IMR-90 (cell line): ENCODE results near the gene C6. TPM values are rescaled to one million over a fixed set of nuclear protein-coding genes. Genes with fewer than 3 reads are reported as not detected.

Experiments
- ATAC-seq: fragments of 200-7000 bp; cut with Tn5 transposase; 2 replicates; pipeline ENCODE4 v1.9.1; 2020; ENCODE audit warnings: low read depth, mild to moderate bottlenecking, moderate library complexity
- BruUV-seq: library from RNA; stranded (reverse); fragments of 400-500 nt; replicated peaks from 2 replicates; lab custom pipeline; 2021; lab: Mats Ljungman, UMichigan
- CTCF ChIA-PET: fragments of 300-600 bp; formaldehyde crosslinking; extraction: SDS; loops from one replicate; lab custom pipeline; 2021; ENCODE audit warnings: antibody characterized with exemption; lab: Yijun Ruan, JAX
- POLR2A ChIA-PET: fragments of 300-600 bp; sonication (Branson Sonifier 250); formaldehyde crosslinking; loops from one replicate; lab custom pipeline; 2022; ENCODE audit warnings: antibody characterized with exemption; ENCODE audit not compliant: unreplicated experiment; lab: Charles Lee
- DNase-seq: peaks from one replicate; pipeline ENCODE4 v3.0.0; 2013
- H2AFZ ChIP-seq: replicated peaks from 2 replicates; pipeline ENCODE3; 2013; ENCODE audit warnings: low read length, mild to moderate bottlenecking; ENCODE audit not compliant: poor library complexity
- H2AK5ac ChIP-seq: 2 replicates; pipeline ENCODE4 v1.6.1; 2013; ENCODE audit warnings: low read depth, low read length, inconsistent platforms
- H2AK9ac ChIP-seq: replicated peaks from 2 replicates; pipeline ENCODE3; 2013; ENCODE audit warnings: mild to moderate bottlenecking, low read depth, low read length, moderate library complexity; ENCODE audit not compliant: poor library complexity
- H2BK120ac ChIP-seq: 2 replicates; pipeline ENCODE4 v1.6.1; 2013; ENCODE audit warnings: low read depth, low read length, inconsistent platforms
- H2BK15ac ChIP-seq: 3 replicates; pipeline ENCODE4 v1.6.1; 2013; ENCODE audit warnings: low read depth, low read length, inconsistent platforms
- H2BK20ac ChIP-seq: 2 replicates; pipeline ENCODE4 v1.6.1; 2013; ENCODE audit warnings: low read depth, mild to moderate bottlenecking, inconsistent platforms, low read length, moderate library complexity
- H2BK5ac ChIP-seq: 2 replicates; pipeline ENCODE4 v1.6.1; 2013; ENCODE audit warnings: mild to moderate bottlenecking, low read depth, low read length, inconsistent platforms; ENCODE audit not compliant: poor library complexity, severe bottlenecking
- H3K14ac ChIP-seq: replicated peaks from 2 replicates; pipeline ENCODE4 v1.6.1; 2013; ENCODE audit warnings: low read depth, low read length, inconsistent platforms
- H3K18ac ChIP-seq: 2 replicates; pipeline ENCODE4 v1.6.1; 2013; ENCODE audit warnings: low read depth, low read length, control low read depth
- H3K23ac ChIP-seq: 2 replicates; pipeline ENCODE4 v1.6.1; 2013; ENCODE audit warnings: low read depth, low read length, inconsistent platforms
- H3K27ac ChIP-seq: 2 replicates; pipeline ENCODE4 v1.5.1; 2013; ENCODE audit warnings: mild to moderate bottlenecking, control low read depth, low read length; ENCODE audit not compliant: insufficient read depth
- H3K27me3 ChIP-seq: 2 replicates; pipeline ENCODE4 v1.6.1; 2013; ENCODE audit warnings: low read length; ENCODE audit not compliant: control insufficient read depth, insufficient read depth
- H3K36me3 ChIP-seq: 2 replicates; pipeline ENCODE4 v1.6.1; 2013; ENCODE audit warnings: low read length, mixed read lengths; ENCODE audit not compliant: control insufficient read depth, insufficient read depth
- H3K4ac ChIP-seq: 2 replicates; pipeline ENCODE4 v1.6.1; 2013; ENCODE audit warnings: low read depth, low read length, inconsistent platforms
- H3K4me1 ChIP-seq: 2 replicates; pipeline ENCODE4 v1.6.1; 2013; ENCODE audit warnings: low read length, mixed read lengths; ENCODE audit not compliant: control insufficient read depth, insufficient read depth
- H3K4me2 ChIP-seq: 2 replicates; pipeline ENCODE4 v1.6.1; 2013; ENCODE audit warnings: low read depth, mild to moderate bottlenecking, control low read depth, low read length, moderate library complexity
- H3K4me3 ChIP-seq: 2 replicates; pipeline ENCODE4 v1.5.1; 2013; ENCODE audit warnings: low read depth, mild to moderate bottlenecking, control low read depth, low read length, moderate library complexity; ENCODE audit not compliant: insufficient read depth
- H3K56ac ChIP-seq: 2 replicates; pipeline ENCODE4 v1.6.1; 2013; ENCODE audit warnings: low read length, inconsistent platforms; ENCODE audit not compliant: insufficient read depth; ENCODE audit errors: extremely low read depth
- H3K79me1 ChIP-seq, 2 experiments: 2 replicates each; pipeline ENCODE4 v1.6.1; 2013; ENCODE audit warnings: low read length in 2 of 2, inconsistent platforms in 1 of 2, low read depth in 1 of 2
- H3K9ac ChIP-seq: 2 replicates; pipeline ENCODE4 v1.6.1; 2013; ENCODE audit warnings: low read depth, low read length, control low read depth
- H3K9me1 ChIP-seq: 2 replicates; pipeline ENCODE4 v1.6.1; 2013; ENCODE audit warnings: low read length, inconsistent platforms; ENCODE audit not compliant: insufficient read depth
- H3K9me3 ChIP-seq: 2 replicates; pipeline ENCODE4 v1.6.1; 2013; ENCODE audit warnings: low read length; ENCODE audit not compliant: control insufficient read depth, insufficient read depth
- H4K20me1 ChIP-seq: 2 replicates; pipeline ENCODE4 v1.6.1; 2013; ENCODE audit warnings: low read length, inconsistent platforms; ENCODE audit not compliant: insufficient read depth
- H4K5ac ChIP-seq: 2 replicates; pipeline ENCODE4 v1.6.1; 2013; ENCODE audit warnings: mild to moderate bottlenecking, low read depth, low read length, control low read depth
- H4K8ac ChIP-seq, 2 experiments: 2 replicates each; pipeline ENCODE4 v1.6.1; 2013; ENCODE audit warnings: low read depth in 2 of 2, low read length in 2 of 2, control low read depth in 1 of 2, inconsistent platforms in 1 of 2
- H4K91ac ChIP-seq: 2 replicates; pipeline ENCODE4 v1.6.1; 2013; ENCODE audit warnings: low read depth, low read length, inconsistent platforms; ENCODE audit not compliant: insufficient read depth
- CHD1 ChIP-seq: IDR thresholded peaks from 2 replicates; pipeline ENCODE4 v1.6.1; 2012; ENCODE audit warnings: low read depth, low read length, improper control_type of control experiment
- MAFK ChIP-seq: IDR thresholded peaks from 2 replicates; pipeline ENCODE4 v1.6.1; 2012; ENCODE audit warnings: low read depth, low read length, improper control_type of control experiment
- SMC3 ChIP-seq: fragments of 150-350 bp; IDR thresholded peaks from 2 replicates; pipeline ENCODE4 v1.6.1; 2016; ENCODE audit warnings: low read depth, mild to moderate bottlenecking, antibody characterized with exemption, low read length, moderate library complexity
- USF2 ChIP-seq: fragments of 150-350 bp; IDR thresholded peaks from 2 replicates; pipeline ENCODE4 v1.6.1; 2017; ENCODE audit warnings: mild to moderate bottlenecking, antibody characterized with exemption, low read length, low read depth
- dilution Hi-C: fragments of 300-500 bp; cut with HindIII; formaldehyde crosslinking; loops from one replicate; pipeline ENCODE4 v1.14.3; 2018; ENCODE audit warnings: low sequenced_read_pairs; ENCODE audit not compliant: unreplicated experiment
- in situ Hi-C: fragments of 300-500 bp; cut with MboI; formaldehyde crosslinking; loops from 3 replicates; pipeline ENCODE4 v1.14.3; 2019; ENCODE audit warnings: low sequenced_read_pairs, inconsistent platforms, mixed read lengths
- intact Hi-C: fragments of 100-400 bp; cut with micrococcal nuclease; formaldehyde crosslinking; loops from 2 replicates; pipeline ENCODE4 v1.10.0; 2022
- polyA plus RNA-seq, 3 experiments: library from polyadenylated mRNA; depleted of rRNA; stranded (reverse); fragments of >200 nt; gene quantifications; 2 replicates each; pipeline ENCODE4 v1.2.3, GENCODE V29; 2012; ENCODE audit warnings: low replicate concordance in 1 of 3
- total RNA-seq: library from RNA; depleted of rRNA; stranded (reverse); fragments of >200 nt; gene quantifications from 2 replicates; pipeline ENCODE4 v1.2.3, GENCODE V29; 2012

The C6 gene
- total and polyA plus RNA-seq, 2 of the 4 experiments (the other 2 are of a cell fraction) = 0.05 to 0.18 TPM

- H2AK9ac ChIP-seq = no peak overlapping the region
- peak; percentile 90 for ATAC-seq
- no peaks in the 10 kb centered on the region for H3K27me3 ChIP-seq
- peak overlapping the region; percentile 86; the same call in 1 of the 2 replicates for H3K18ac ChIP-seq
- H3K36me3 ChIP-seq = no peaks in the 10 kb centered on the region
- H3K14ac ChIP-seq = 0 out of 2 replicates have a peak overlapping the region, but pooled peaks have one; percentile 68
- no peaks in the 10 kb centered on the region for H3K9me3 ChIP-seq
- H3K9ac ChIP-seq = no peak overlapping the region
- no peak overlapping the region for H3K4me3 ChIP-seq
- 0 out of 2 replicates have a peak overlapping the region, but pooled peaks have one; percentile 3 for H3K56ac ChIP-seq
- no peaks in the 10 kb centered on the region for H3K9me1 ChIP-seq
- no peaks in the 10 kb centered on the region for H3K79me1 ChIP-seq
- peaks cover 10% of the 10 kb centered on the region; the same call in 1 of the 2 replicates for H3K4me1 ChIP-seq
- H4K8ac ChIP-seq = peak overlapping the region in 1 of 2 experiments; percentile 47; a peak in 2 of 4 replicates
- peak overlapping the region; percentile 97 for H2BK5ac ChIP-seq
- no peaks in the 10 kb centered on the region for H4K20me1 ChIP-seq
- H4K91ac ChIP-seq = peak overlapping the region; percentile 70; the same call in 1 of the 2 replicates
- dilution Hi-C loops = no loop called here
- no peak overlapping the region for H2AFZ ChIP-seq
- DNase-seq = peak; percentile 66
- 0 out of 2 replicates have a peak overlapping the region, but pooled peaks have one; percentile 69 for H2AK5ac ChIP-seq
- H3K27ac ChIP-seq = peak overlapping the region; percentile 87; the same call in 1 of the 2 replicates
- H2BK120ac ChIP-seq = peak overlapping the region; percentile 91
- CTCF ChIA-PET = interaction anchor here (1.3 kb wide), 1 partner anchor 348 kb away, joined by 3 read pairs; no protein-coding TSS in a partner anchor
- H4K5ac ChIP-seq = peak overlapping the region; percentile 80; the same call in 1 of the 2 replicates
- POLR2A ChIA-PET = no interaction called here
- no peak for TF ChIP-seq CHD1
- TF ChIP-seq USF2 = no peak
- no peak for TF ChIP-seq SMC3
- no peak for TF ChIP-seq MAFK
- peak overlapping the region; percentile 16; the same call in 1 of the 2 replicates for H3K4me2 ChIP-seq
- BruUV-seq = no TSS peak
- H2BK15ac ChIP-seq = 0 out of 3 replicates have a peak overlapping the region, but pooled peaks have one; percentile 53
- peak overlapping the region; percentile 49; the same call in 1 of the 2 replicates for H3K23ac ChIP-seq
- peak overlapping the region; percentile 90 for H2BK20ac ChIP-seq
- intact Hi-C loops = loop anchor here (10.0 kb wide), 2 partner anchors 87 to 267 kb away; no protein-coding TSS in a partner anchor
- in situ Hi-C loops = loop anchor here (25.0 kb wide), 1 partner anchor 585 kb away; no protein-coding TSS in a partner anchor
- peak overlapping the region; percentile 31; the same call in 1 of the 2 replicates for H3K4ac ChIP-seq
Observed at GRCh38 chr5:41252036-41252435, 38.7 kb upstream of the C6 start.
